ENCODE measurements around the gene ERC1.

GRCh38 chr12:1306817-1307216 lies 315.8 kb downstream of the ERC1 start:
- no peak for TF ChIP-seq CTCF (IDR thresholded peaks at IDR 0.05; ENCODE audit: poor library complexity, severe bottlenecking)
- TF ChIP-seq REST (IDR thresholded peaks at IDR 0.05; ENCODE audit: borderline replicate concordance): no peak
- no peak for TF ChIP-seq EP300 (conservative IDR thresholded peaks at IDR 0.05; ENCODE audit: poor library complexity, severe bottlenecking)
- TF ChIP-seq TAF1 (IDR thresholded peaks at IDR 0.05; ENCODE audit: low read depth): no peak
- no peak for TF ChIP-seq MXI1 (conservative IDR thresholded peaks at IDR 0.05; ENCODE audit: poor library complexity, severe bottlenecking)
- TF ChIP-seq EZH2 (IDR thresholded peaks at IDR 0.05; ENCODE audit: borderline replicate concordance, insufficient read depth, low read length, poor library complexity, severe bottlenecking): no peak

Measured in neural cell (in vitro differentiated cells).